NCI-H128 (cell line): ENCODE measurements around the gene CXCL1.

Experiments
- DNase-seq: peaks from one replicate; lab custom pipeline; 2025; ENCODE audit not compliant: unreplicated experiment; lab: John Stamatoyannopoulos, UW

CXCL1 gene

DNA sequence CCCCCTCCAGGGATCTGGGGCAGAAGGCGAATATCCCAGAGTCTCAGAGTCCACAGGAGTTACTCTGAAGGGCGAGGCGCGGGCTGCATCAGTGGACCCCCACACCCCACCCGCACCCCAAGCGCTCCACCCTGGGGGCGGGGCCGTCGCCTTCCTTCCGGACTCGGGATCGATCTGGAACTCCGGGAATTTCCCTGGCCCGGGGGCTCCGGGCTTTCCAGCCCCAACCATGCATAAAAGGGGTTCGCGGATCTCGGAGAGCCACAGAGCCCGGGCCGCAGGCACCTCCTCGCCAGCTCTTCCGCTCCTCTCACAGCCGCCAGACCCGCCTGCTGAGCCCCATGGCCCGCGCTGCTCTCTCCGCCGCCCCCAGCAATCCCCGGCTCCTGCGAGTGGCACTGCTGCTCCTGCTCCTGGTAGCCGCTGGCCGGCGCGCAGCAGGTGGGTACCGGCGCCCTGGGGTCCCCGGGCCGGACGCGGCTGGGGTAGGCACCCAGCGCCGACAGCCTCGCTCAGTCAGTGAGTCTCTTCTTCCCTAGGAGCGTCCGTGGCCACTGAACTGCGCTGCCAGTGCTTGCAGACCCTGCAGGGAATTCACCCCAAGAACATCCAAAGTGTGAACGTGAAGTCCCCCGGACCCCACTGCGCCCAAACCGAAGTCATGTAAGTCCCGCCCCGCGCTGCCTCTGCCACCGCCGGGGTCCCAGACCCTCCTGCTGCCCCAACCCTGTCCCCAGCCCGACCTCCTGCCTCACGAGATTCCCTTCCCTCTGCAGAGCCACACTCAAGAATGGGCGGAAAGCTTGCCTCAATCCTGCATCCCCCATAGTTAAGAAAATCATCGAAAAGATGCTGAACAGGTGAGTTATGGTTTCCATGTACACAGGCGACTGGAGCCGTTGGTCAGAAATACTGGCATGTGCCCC is at the start of gene CXCL1:
Gene CXCL1 (plus strand): TSS at position 264 of the 926 bp plus-strand sequence. CDS start 78 bp downstream, at position 342.
- no peak for DNase-seq

- no peak for DNase-seq
Measured at GRCh38 chr4:73821325-73821724, 47.9 kb upstream of the CXCL1 start.

- DNase-seq = no peak
Measured at GRCh38 chr4:73822389-73822788, 46.8 kb upstream of the CXCL1 start.

DNA sequence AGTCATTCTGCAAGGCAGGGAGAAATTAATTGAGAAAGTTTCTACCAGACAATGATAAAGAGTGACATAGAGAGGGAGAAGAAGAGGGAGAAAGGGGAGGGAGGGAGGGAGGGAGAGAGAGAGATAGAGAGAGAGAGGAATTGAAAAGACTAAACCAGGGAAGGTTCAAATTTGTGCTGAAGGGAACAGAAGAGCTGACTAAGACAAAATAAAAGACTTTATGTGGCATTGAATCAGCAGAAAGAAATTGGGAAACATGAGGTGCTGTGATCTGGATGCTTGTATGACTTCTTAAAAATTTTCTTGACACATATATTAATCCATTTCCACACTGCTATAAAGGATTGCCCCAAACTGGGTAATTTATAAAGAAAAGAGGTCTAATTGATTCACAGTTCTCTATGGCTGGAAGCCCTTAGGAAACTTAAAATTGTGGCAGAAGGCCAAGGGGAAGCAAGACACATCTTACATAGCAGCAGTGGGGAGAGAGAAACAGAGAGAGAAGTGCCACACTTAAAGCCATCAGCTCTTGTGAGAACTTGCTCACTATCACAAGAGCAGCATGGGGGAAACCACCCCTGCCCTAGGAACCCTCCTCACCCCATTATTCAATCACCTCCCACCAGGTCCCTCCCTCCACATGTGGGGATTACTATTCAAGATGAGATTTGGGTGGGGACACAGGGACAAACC is 46.2 kb upstream of the CXCL1 start:
- DNase-seq = no peak

DNA sequence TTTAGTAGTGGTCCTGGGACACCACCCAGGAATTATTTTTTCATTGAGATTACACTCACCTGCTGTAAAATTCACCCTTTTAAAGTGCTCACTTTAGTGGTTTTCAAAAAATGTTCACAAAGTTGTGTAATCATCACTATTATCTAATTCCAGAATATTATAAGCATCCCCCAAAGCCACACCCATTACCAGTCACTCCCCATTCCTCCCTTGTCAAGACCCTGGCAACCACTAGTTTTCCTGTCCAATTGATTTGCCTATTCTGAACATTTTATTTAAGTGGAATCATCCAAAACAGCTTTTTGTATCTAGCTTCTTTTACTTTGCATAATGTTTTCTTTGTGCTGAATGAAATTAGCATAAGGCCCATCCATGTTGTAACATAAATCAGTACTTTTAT is 45.4 kb upstream of the CXCL1 start:
- DNase-seq = no peak

- DNase-seq = no peak
Measured at GRCh38 chr4:73828956-73829355, 40.2 kb upstream of the CXCL1 start.

GRCh38 chr4:73831569-73831968 is 37.6 kb upstream of the CXCL1 start:
- no peak for DNase-seq

- no peak for DNase-seq
Measured at GRCh38 chr4:73832651-73833237, 36.4 kb upstream of the CXCL1 start.

GRCh38 chr4:73836373-73837279 is 32.6 kb upstream of the CXCL1 start, which contains the start of gene CXCL6:
Gene CXCL6 (plus strand): TSS chr4:73836678. CDS start chr4:73836751, 73 bp downstream.
- no peak for DNase-seq

DNA sequence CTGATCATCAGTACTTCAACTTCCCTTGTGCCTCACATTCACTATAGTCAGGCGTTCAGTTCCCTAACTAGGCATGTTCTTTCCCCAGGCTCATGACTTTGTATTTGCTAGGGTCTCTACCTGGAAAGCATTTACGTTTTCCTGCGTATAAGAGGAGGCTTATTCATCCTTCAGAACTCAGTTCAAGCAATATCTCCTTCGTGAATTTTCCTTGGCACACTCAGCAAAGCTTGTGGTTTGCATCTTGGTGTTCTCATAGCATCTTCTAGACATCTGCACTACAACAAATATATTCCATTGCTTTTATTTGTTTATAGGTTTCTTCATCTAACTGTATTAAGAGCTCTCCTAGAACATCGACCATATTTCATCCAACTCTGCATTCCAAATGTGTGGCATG is 30.1 kb upstream of the CXCL1 start:
- DNase-seq = no peak

DNA sequence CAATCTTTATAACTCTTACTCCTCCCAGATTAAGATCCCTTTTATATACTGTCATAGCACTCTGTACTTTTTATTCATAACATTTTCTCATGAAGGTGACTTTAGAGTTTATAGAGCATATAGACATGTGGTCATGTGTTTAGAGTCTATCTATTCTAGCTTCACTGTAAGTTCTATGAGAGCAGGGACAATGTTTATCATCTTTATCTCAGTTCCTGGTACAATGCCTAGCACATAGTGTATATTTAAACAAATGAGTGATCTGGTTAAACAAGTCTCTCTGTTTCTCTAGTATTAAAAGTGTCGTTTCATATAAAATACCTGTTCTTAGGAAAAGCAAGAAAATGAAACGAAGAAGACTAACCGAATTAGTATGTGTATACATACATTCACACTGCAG is 29.5 kb upstream of the CXCL1 start:
- no peak for DNase-seq

DNA sequence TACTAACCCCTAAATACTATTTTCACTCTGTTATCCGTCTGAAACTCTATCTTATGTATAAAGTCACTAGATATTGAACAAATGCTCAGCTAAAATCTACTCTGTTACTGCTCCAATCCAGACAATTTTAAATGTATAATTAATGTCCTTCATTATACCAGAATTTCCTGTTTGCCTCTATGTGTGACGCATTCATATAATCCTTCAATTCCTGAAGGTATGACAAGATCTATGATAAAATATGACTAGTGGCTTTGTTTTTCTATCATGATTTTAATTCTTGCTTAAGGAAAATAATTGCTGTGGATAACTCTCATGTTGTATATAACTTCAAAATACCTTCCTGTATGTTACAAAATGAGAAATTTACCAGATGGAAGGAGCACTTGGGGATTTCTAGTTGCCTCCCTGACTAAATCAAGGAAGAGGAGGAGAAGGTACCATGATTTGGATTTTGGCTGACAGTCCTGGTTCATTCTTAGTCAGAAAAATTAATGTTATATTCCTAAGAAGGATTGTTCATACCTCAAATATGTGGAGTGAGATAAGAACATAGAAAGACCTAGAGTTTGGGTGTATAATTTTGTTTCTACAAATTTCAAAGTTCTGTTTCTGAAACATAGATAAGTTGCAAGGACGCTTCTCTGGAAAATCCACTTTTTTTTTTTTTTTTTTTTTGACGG is 27.8 kb upstream of the CXCL1 start:
- no peak for DNase-seq

- no peak for DNase-seq
Measured at GRCh38 chr4:73842696-73843095, 26.5 kb upstream of the CXCL1 start.

DNA sequence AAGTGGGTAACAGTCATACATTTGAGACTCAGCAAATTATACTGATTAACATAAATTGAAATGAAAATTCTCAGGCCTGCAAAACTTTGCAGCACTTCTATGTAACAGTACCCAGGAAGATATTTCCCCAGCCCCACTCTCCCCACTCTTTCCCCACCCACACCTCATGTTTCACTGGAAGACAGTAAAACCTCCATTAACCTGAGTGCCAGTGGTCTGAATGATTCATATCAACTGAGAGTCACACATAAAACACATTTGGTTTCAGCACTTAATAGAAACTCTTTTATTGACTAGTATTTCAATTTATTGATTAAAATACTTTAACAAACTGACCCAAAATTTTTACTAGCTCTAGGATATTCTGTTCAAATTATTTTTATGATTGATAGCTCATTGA is 25.8 kb upstream of the CXCL1 start:
- no peak for DNase-seq

DNA sequence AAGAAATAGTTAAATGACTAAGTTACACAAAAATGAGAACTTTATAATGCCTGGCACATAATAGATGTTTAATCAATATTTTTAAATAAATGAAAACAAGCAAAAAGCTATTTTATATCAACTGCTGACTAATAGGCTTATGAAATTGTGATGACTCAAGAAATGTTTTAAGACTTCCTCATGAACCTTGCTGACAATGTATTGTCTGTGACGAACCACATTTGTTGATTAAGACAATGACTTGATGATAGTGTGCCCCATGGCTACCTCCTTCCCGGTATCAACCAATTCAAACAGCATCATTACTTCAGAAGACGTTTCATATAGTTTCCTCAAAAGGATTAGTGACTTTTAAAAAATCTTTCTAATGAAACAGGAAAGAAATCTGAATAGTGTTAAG is 24.8 kb upstream of the CXCL1 start:
- DNase-seq = no peak

- no peak for DNase-seq
Measured at GRCh38 chr4:73844806-73845205, 24.4 kb upstream of the CXCL1 start.

GRCh38 chr4:73847526-73848182 is 21.5 kb upstream of the CXCL1 start:
- DNase-seq = no peak

- no peak for DNase-seq
Measured at GRCh38 chr4:73848183-73848777, 20.9 kb upstream of the CXCL1 start.

DNA sequence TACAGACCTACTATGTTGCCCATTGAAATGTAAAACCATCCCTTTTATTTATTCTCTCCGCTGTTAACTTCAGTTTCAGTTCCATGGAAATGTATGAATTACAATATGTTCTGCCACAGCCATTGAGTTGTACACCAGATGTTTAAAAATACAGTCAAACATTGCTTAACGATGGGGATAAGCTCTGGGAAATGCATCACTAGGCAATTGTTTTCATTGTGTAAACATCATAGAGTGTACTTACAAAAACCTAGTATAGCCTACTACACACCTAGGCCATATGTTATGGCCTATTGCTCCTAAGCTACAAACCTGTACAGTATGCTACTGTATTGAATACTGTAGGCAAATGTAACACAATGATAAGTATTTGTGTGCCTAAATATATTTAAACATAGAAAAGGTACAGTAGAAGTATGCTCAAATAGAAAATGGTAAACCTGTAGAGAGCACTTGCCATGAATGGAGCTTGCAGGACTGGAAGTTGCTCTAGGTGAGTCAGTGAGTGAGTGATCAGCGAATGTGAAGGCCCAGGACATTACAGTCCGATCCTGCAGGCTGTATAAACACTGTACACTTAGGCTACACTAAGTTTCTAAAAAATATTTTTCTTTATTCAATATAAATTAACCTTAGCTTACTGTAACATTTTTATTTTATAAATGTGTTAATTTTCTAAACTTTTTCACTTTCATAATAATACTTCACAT is 18.8 kb upstream of the CXCL1 start:
- DNase-seq = no peak
